Thoracic aorta (tissue), 2 donors: ENCODE data around the gene ANKDD1A. TPM values are rescaled to one million over a fixed set of nuclear protein-coding genes. Genes with fewer than 3 reads are reported as not detected.

Experiments
- ATAC-seq: fragments of 150-250 bp; one replicate; pipeline ENCODE4 v1.8.0; 2017; ENCODE audit warnings: low read depth; ENCODE audit not compliant: insufficient number of reproducible peaks, low FRiP score
- DNase-seq: peaks from one replicate; pipeline ENCODE4 v3.0.0-alpha.2; 2020; ENCODE audit warnings: low spot score
- H3K27ac ChIP-seq, 2 donors: fragments of 200-600 bp; sonication (generic); 1 replicate in 1 of 2; 2 replicates in 1 of 2; pipeline ENCODE4 v1.5.1; 2016; ENCODE audit warnings: mild to moderate bottlenecking in 2 of 2, moderate library complexity in 2 of 2
- H3K27me3 ChIP-seq: fragments of 200-600 bp; sonication (generic); replicated peaks from 2 replicates; pipeline ENCODE4 v1.6.0; 2016; ENCODE audit warnings: mild to moderate bottlenecking; ENCODE audit not compliant: insufficient read depth
- H3K36me3 ChIP-seq: fragments of 200-600 bp; sonication (generic); one replicate; pipeline ENCODE4 v1.5.1; 2016
- H3K4me1 ChIP-seq, 2 donors: fragments of 200-600 bp; sonication (generic); 1 replicate in 1 of 2; 2 replicates in 1 of 2; pipeline versions ENCODE4 v1.5.1 to v1.6.0; 2016; ENCODE audit warnings: low read depth in 2 of 2, mild to moderate bottlenecking in 1 of 2; ENCODE audit not compliant: control insufficient read depth in 1 of 2
- H3K4me3 ChIP-seq: fragments of 200-600 bp; sonication (generic); 2 replicates; pipeline ENCODE4 v1.5.1; 2016; ENCODE audit warnings: mild to moderate bottlenecking
- H3K9me3 ChIP-seq: fragments of 200-600 bp; sonication (generic); 2 replicates; pipeline ENCODE4 v1.5.1; 2016
- total RNA-seq, 2 donors: library from RNA; depleted of rRNA; stranded (reverse); fragments of >200 nt; gene quantifications; one replicate each; pipeline versions ENCODE4 v1.1.0 to v1.2.3, GENCODE V29; 2016
- TF ChIP-seq, protein P1 (sequence below): fragments of 200-600 bp; sonication (generic); IDR thresholded peaks from one replicate; pipeline ENCODE4 v1.5.1; 2019; ENCODE audit warnings: antibody characterized with exemption

ANKDD1A gene
- total RNA-seq, 2 donors from 2014 or later = 27.5 to 58.1 TPM

DNA sequence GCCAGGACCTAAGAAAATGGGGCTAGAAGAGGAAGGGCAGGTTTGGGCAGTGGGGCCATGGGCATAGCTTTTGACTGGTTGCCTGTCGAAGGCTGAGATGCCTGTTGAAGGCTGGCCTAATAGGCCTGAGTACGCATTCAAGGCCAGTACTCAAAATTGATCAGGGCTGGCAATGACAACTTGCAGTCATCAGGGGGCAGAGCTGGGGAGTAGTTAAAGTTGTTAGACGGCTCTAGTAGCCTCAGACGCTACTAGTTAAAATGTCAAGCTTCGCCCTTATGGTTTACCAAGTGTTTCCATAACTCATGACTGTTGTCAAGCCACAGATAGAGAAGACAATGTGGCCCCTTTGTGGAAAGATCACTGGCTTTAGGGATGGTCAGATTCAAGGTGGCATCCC is 49.3 kb downstream of the ANKDD1A start:
- no peak for ATAC-seq
- peaks cover 73% of the 10 kb centered on the region for H3K36me3 ChIP-seq

DNA sequence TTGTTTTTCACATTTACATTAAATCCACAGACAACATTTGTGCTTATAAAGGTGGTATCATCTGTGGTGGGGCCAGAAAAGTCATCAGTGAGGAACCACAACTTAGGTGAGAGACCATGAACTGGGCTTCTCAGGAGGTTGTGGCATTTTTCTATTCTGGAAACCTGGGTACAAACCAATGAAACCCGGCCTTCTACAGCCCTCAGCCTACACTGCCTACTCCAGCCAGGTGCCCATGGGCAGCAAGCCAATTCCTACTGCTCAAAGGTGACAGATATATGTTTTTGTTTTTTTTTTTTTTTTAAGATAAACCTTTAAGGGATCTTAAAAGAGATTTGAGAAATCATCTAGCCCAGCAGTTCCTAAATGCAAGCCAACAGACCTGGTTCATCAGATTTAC is 57.7 kb downstream of the ANKDD1A start:
- Histone ChIP-seq H3K36me3 (peaks cover 49% of the 10 kb centered on the region), H3K27ac (no peak overlapping the region), H3K4me3 (no peak overlapping the region), H3K4me1 (no peaks in the 10 kb centered on the region), H3K27me3 (no peaks in the 10 kb centered on the region), H3K9me3 (no peaks in the 10 kb centered on the region)
- DNase-seq (no peak), ATAC-seq (no peak)
- TF ChIP-seq, protein P1, sequence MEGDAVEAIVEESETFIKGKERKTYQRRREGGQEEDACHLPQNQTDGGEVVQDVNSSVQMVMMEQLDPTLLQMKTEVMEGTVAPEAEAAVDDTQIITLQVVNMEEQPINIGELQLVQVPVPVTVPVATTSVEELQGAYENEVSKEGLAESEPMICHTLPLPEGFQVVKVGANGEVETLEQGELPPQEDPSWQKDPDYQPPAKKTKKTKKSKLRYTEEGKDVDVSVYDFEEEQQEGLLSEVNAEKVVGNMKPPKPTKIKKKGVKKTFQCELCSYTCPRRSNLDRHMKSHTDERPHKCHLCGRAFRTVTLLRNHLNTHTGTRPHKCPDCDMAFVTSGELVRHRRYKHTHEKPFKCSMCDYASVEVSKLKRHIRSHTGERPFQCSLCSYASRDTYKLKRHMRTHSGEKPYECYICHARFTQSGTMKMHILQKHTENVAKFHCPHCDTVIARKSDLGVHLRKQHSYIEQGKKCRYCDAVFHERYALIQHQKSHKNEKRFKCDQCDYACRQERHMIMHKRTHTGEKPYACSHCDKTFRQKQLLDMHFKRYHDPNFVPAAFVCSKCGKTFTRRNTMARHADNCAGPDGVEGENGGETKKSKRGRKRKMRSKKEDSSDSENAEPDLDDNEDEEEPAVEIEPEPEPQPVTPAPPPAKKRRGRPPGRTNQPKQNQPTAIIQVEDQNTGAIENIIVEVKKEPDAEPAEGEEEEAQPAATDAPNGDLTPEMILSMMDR = no peak

More for the DNA sequence above, 49.3 kb downstream of the ANKDD1A start:
- DNase-seq = no peak
- no peak overlapping the region for H3K27ac ChIP-seq
- no peaks in the 10 kb centered on the region for H3K9me3 ChIP-seq
- no peaks in the 10 kb centered on the region for H3K27me3 ChIP-seq
- H3K4me1 ChIP-seq = no peaks in the 10 kb centered on the region
- TF ChIP-seq, protein P1 = no peak
- no peak overlapping the region for H3K4me3 ChIP-seq

DNA sequence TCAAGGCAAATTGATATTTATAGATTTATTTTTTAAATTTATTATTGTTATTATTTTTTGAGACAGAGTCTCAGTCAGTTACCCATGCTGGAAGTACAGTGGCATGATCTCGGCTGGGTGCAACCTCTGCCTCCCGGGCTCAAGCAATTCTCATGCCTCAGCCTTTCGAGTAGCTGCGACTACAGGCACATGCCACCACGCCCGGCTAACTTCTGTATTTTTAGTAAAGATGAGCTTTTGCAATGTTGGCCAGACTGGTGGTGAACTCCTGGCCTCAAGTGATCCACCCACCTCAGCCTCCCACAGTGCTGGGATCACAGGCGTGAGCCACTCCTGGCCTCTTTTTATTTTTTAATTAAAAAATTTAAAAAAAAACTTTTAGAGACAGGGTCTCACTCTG is 59.0 kb downstream of the ANKDD1A start:
- ATAC-seq (no peak), DNase-seq (no peak)
- H3K36me3 ChIP-seq = peaks cover 38% of the 10 kb centered on the region

DNA sequence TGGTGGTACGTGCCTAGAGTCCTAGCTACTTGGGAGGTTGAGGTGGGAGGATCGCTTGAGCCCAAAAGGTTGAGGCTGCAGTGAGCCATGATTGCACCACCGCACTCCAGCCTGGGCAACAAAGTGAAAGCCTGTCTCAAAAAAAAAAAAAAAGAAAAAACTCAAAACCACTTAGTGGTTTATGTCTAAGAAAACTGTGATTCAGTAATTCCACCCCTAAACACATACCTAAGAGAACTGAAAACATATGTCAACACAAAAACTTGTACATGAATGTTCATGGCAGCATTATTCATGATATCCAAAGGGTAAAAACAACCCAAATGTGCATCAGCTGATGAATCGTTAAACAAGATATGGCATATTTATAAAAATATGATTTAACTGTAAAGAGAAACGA is 63.7 kb downstream of the ANKDD1A start:
- Histone ChIP-seq H3K27ac (no peak overlapping the region), H3K36me3 (peaks cover 38% of the 10 kb centered on the region), H3K4me3 (no peak overlapping the region), H3K4me1 (no peaks in the 10 kb centered on the region), H3K27me3 (no peaks in the 10 kb centered on the region), H3K9me3 (no peaks in the 10 kb centered on the region)
- ATAC-seq (no peak), DNase-seq (no peak)
- TF ChIP-seq, protein P1 = no peak

More for the DNA sequence above, 59.0 kb downstream of the ANKDD1A start:
- no peaks in the 10 kb centered on the region for H3K4me1 ChIP-seq
- no peaks in the 10 kb centered on the region for H3K9me3 ChIP-seq
- no peak overlapping the region for H3K27ac ChIP-seq
- H3K27me3 ChIP-seq = no peaks in the 10 kb centered on the region
- H3K4me3 ChIP-seq = no peak overlapping the region
- TF ChIP-seq, protein P1 = no peak

DNA sequence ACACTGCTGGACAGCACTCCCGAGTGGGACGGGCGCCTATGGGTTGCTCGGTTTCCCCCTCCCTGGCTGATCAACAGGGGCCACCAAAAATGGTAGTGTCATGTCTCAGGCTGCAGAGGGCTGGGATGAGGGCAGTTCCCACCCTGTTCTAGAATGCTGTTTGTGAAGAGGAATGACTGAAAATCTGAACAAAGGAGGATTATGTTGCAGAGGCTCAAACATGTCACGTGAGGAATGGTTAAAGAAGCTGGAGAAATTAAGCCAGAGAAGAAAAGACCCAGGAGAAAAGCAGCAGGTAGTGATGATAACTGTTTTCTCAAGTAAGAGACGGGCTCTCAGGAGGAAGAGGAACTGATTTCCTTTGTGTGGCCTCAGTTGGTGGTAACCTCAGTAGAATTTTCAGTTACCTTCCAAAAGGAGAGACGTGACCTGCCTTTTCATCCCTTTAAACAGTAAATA is 67.6 kb downstream of the ANKDD1A start:
- Histone ChIP-seq H3K36me3 (peaks cover 16% of the 10 kb centered on the region), H3K4me1 (no peaks in the 10 kb centered on the region), H3K9me3 (no peaks in the 10 kb centered on the region), H3K27ac (no peak overlapping the region), H3K4me3 (no peak overlapping the region), H3K27me3 (no peaks in the 10 kb centered on the region)
- ATAC-seq (no peak), DNase-seq (no peak)
- TF ChIP-seq, protein P1 = no peak
